ENCODE results near the gene DLST. TPM values are rescaled to one million over a fixed set of nuclear protein-coding genes. Genes with fewer than 3 reads are reported as not detected.
"Not testable (repeated sequence)": the region's sequence is repeated elsewhere in the genome, so short reads cannot be mapped to it uniquely, and the experiment has no call there.

Gene DLST
- polyA plus RNA-seq, 2 of the 4 experiments (the other 2 are of a cell fraction): 102 to 129 TPM

DNA sequence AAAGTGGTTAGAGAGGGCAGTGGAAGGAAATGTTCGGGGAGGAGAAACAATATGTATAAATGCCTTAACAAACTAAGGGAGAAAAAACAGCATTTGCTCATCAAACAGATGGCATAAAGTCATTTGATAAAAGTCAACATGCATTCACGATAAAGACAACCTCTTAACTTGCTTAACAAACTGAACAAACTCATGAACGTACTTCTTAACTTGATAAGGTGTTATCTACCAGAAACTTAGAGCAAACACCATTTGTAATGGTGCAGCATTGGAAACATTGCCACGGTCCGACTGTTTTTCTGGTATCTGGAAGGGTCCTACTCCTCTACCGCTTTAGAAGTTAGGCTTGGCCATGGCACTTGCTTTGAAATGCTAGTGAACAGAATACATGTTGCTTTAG lies 45.5 kb downstream of the DLST start:
- no peak for ATAC-seq
- Histone ChIP-seq H3K4me2 (no peak overlapping the region), H3K4me3 (no peak overlapping the region), H3K27ac (no peak overlapping the region), H3K4me1 (peaks cover under 1% of the 10 kb centered on the region; the same call in 1 of the 3 replicates), H3K9me3 (no peaks in the 10 kb centered on the region)
- ChIA-PET CTCF (no interaction called here), POLR2A (interaction anchor here (0.6 kb wide), 1 partner anchor 22 kb away, joined by 4 read pairs; no protein-coding TSS in a partner anchor)
- TF ChIP-seq CEBPB (IDR thresholded peaks at IDR 0.05) (no peak), RAD21 (conservative IDR thresholded peaks at IDR 0.05 in 1 of 2, IDR thresholded peaks at IDR 0.05 in 1 of 2) (no peak), HOXB5 (CRISPR knock-in tag; IDR thresholded peaks at IDR 0.05) (no peak), RFX5 (IDR thresholded peaks at IDR 0.05) (no peak), NPAS2 (CRISPR knock-in tag; IDR thresholded peaks at IDR 0.05; ENCODE audit: borderline replicate concordance) (no peak), SREBF2 (IDR thresholded peaks at IDR 0.05) (no peak), KDM1A (IDR thresholded peaks at IDR 0.05; ENCODE audit: low read depth) (no peak), EHF (CRISPR knock-in tag; IDR thresholded peaks at IDR 0.05) (no peak), HDAC2 (IDR thresholded peaks at IDR 0.05) (no peak), FOXS1 (CRISPR knock-in tag; IDR thresholded peaks at IDR 0.05) (no peak), KDM5A (IDR thresholded peaks at IDR 0.05) (no peak), MAFK (IDR thresholded peaks at IDR 0.05; ENCODE audit: partially characterized antibody) (no peak), CHD4 (IDR thresholded peaks at IDR 0.05; ENCODE audit: borderline replicate concordance) (no peak), POLR2A (IDR thresholded peaks at IDR 0.05; ENCODE audit: low read length) (no peak), TFCP2L1 (CRISPR knock-in tag; IDR thresholded peaks at IDR 0.05) (no peak), ZC3H11A (IDR thresholded peaks at IDR 0.05) (no peak)
- TF ChIP-seq, protein P1, sequence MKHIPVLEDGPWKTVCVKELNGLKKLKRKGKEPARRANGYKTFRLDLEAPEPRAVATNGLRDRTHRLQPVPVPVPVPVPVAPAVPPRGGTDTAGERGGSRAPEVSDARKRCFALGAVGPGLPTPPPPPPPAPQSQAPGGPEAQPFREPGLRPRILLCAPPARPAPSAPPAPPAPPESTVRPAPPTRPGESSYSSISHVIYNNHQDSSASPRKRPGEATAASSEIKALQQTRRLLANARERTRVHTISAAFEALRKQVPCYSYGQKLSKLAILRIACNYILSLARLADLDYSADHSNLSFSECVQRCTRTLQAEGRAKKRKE (CRISPR knock-in tag; IDR thresholded peaks at IDR 0.05; ENCODE audit: low read depth): no peak
- TF ChIP-seq, protein P2, sequence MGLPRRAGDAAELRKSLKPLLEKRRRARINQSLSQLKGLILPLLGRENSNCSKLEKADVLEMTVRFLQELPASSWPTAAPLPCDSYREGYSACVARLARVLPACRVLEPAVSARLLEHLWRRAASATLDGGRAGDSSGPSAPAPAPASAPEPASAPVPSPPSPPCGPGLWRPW (IDR thresholded peaks at IDR 0.05): no peak
- TF ChIP-seq, protein P3, sequence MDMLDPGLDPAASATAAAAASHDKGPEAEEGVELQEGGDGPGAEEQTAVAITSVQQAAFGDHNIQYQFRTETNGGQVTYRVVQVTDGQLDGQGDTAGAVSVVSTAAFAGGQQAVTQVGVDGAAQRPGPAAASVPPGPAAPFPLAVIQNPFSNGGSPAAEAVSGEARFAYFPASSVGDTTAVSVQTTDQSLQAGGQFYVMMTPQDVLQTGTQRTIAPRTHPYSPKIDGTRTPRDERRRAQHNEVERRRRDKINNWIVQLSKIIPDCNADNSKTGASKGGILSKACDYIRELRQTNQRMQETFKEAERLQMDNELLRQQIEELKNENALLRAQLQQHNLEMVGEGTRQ (IDR thresholded peaks at IDR 0.05): no peak
- no peak for FAIRE-seq
- 57% methylated on average over 6 of the region's 6 CpGs for WGBS (ENCODE audit: missing lambda C conversion rate)
- no peak for DNase-seq (ENCODE audit: low read depth in 1 of 2, low spot score in 1 of 2)

DNA sequence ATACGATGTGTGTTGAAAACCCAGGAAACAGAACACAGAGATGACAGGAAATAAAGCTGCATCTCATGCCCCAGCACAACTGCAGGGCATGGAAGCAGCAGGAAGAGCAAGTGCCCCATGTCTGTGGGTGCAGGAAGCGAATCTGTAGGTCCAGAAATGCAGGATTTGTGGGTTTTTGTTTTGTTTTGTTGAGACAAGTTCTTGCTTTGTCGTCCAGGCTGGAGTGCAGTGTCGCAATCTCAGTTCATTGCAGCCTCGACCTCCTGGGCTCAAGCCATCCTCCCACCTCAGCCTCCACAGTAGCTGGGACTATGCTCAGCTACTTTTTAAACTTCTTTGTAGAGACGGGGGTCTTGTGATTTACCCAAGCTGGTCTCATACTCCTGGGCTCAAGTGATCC lies 47.5 kb downstream of the DLST start:
- Histone ChIP-seq H3K4me1 (peaks cover 3% of the 10 kb centered on the region; the same call in 1 of the 3 replicates), H3K4me3 (no peak overlapping the region), H3K4me2 (no peak overlapping the region), H3K9me3 (no peaks in the 10 kb centered on the region), H3K27ac (no peak overlapping the region)
- 43% methylated on average over 6 of the region's 6 CpGs for WGBS (ENCODE audit: missing lambda C conversion rate)
- ChIA-PET CTCF (interaction anchor here (1.0 to 4.7 kb wide), 4 partner anchors 11 to 159 kb away, joined by 3 to 33 read pairs (median 5); no protein-coding TSS in a partner anchor), POLR2A (no interaction called here)
- ATAC-seq (no peak), DNase-seq (ENCODE audit: low read depth in 1 of 2, low spot score in 1 of 2) (no peak), FAIRE-seq (no peak)
- no peak for TF ChIP-seq RCOR1 (IDR thresholded peaks at IDR 0.05; ENCODE audit: low read depth, low read length)
- TF ChIP-seq CEBPB (IDR thresholded peaks at IDR 0.05): 0 out of 4 replicates have a peak, but pooled peaks of 1 of the 2 experiments have one; percentile 24

DNA sequence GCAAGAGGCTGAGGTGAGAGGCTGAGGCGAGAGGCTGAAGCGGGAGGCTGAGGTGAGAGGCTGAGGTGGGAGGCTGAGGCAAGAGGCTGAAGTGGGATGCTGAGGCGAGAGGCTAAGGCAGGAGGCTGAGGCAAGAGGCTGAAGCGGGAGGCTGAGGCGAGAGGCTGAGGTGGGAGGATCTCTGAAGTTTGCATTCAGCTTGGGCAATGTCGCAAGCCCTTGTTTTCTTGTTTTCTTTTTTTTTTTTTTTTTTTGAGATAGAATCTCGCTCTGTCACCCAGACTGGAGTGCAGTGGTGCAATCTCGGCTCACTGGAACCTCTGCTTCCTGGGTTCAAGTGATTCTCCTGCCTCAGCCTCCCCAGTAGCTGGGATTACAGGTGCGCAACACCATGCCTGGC lies 50.0 kb downstream of the DLST start:
- CTCF ChIA-PET: interaction anchor here (0.9 to 4.7 kb wide), 6 partner anchors 8 to 157 kb away, joined by 3 to 33 read pairs (median 6); no protein-coding TSS in a partner anchor
- not testable (repeated sequence) for H3K4me2 ChIP-seq; H3K4me1 ChIP-seq; H3K9me3 ChIP-seq; H3K27ac ChIP-seq; FAIRE-seq; ATAC-seq; DNase-seq (ENCODE audit: low read depth in 1 of 2, low spot score in 1 of 2); H3K4me3 ChIP-seq
- 78% methylated on average over 9 of the region's 9 CpGs for WGBS (ENCODE audit: missing lambda C conversion rate)
- POLR2A ChIA-PET: interaction anchor here (0.8 kb wide), 1 partner anchor 132 kb away, joined by 4 read pairs; the partner anchor contains the start of gene ACYP1
